GM12873 (cell line): ENCODE results near the gene CEP295NL.

ENCODE experiments used
- TF ChIP-seq, protein P1 (sequence below): IDR thresholded peaks from 2 replicates; pipeline ENCODE4 v1.5.1; 2012; ENCODE audit warnings: low read depth, mild to moderate bottlenecking, moderate library complexity, low read length, control low read depth; ENCODE audit not compliant: insufficient read depth; ENCODE audit errors: missing control alignments

Gene CEP295NL

DNA sequence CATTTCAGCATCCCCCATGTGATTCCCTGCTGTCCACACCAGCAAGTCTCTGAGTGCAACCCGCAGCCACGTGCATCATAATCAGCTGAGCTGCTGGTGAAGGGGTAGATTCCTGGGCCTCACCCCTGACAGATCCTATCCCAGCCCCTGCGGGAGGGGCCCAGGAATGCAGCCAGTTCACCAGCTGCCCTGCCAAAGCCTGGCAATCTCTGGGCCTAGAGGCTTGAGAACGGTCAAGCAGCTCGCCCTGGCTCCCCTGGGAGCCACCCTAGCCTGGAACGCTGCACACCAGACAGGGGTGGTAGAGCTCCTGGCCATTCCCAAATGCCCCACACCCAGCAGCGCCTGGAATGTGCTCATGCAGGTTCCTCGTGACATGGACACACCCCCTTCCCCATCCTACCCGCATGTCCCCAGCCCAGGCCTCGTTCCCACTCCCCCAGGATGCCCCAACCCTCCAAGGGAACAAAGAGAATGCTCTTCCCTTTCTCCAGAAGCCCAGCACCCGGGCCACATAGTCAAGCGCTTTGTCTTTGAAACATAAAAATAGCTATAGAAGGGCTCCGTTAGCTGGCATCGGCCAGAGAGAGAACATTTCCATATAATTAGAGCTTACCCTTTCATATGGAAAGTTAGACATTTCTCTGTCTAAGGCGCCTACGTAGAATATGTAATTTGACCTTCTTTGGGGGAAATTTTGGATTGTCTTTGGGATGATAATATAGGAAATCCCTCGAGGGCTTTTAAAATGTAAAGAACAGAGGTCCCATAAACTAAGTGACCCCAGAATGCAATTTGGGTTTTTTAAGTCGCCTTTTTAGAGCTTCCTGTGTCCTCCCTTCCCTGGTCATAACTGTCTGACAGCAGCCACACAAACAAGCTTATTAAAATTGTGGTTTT is 3.4 kb downstream of the CEP295NL start:
- TF ChIP-seq, protein P1, sequence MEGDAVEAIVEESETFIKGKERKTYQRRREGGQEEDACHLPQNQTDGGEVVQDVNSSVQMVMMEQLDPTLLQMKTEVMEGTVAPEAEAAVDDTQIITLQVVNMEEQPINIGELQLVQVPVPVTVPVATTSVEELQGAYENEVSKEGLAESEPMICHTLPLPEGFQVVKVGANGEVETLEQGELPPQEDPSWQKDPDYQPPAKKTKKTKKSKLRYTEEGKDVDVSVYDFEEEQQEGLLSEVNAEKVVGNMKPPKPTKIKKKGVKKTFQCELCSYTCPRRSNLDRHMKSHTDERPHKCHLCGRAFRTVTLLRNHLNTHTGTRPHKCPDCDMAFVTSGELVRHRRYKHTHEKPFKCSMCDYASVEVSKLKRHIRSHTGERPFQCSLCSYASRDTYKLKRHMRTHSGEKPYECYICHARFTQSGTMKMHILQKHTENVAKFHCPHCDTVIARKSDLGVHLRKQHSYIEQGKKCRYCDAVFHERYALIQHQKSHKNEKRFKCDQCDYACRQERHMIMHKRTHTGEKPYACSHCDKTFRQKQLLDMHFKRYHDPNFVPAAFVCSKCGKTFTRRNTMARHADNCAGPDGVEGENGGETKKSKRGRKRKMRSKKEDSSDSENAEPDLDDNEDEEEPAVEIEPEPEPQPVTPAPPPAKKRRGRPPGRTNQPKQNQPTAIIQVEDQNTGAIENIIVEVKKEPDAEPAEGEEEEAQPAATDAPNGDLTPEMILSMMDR: no peak

DNA sequence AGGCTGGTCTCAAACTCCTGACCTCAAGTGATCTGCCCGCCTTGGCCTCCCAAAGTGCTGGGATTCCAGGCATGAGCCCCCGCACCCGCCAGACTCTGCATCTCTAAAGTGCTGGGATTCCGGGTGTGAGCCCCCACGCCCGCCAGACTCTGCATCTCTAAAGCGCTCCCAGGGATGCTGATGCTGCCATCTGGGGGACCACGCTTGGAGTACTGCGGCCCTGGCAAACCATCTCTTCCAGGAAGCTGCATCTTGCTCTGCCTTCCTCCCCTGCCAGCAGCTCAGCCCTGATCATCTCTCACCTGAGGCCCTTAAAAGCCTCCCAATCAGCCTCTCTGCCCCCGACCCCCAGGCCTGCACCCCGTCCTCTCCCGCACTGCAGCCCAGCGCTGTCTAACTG is 4.1 kb downstream of the CEP295NL start:
- TF ChIP-seq, protein P1: no peak

DNA sequence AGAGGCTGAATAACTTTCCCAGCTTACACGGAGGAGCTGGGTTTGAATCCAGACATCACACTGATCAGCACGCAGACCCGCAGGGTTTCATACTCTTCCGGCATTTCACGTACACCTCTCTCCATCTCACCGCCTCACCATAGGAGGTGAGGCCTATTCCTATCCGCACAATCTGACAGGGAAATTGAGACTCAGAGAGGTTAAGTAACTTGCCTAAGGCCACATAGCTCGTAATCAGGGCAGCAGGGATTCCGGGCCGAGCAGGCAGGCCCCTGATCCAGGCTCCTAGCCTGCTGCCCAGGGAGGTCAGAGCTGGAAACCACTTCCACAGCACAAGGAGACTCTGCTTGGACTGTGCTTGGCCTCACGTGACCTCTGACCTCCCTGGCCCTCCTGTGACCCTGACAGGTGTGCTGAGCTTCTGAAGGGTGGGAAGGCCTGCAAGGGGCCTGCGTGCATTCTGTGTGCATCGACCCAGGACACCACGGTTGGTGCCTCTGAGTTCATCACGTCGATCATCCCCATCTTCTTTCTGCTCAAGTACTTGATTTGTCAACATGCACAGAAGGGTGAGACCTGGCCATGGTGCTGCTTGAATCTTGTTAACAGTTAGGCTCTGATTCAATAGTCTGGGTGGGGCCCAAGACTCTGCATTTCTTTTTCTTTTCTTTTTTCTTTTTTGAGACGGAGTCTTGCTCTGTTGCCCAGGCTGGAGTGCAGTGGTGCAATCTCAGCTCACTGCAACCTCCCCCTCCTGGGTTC is 4.7 kb downstream of the CEP295NL start:
- TF ChIP-seq, protein P1: no peak

DNA sequence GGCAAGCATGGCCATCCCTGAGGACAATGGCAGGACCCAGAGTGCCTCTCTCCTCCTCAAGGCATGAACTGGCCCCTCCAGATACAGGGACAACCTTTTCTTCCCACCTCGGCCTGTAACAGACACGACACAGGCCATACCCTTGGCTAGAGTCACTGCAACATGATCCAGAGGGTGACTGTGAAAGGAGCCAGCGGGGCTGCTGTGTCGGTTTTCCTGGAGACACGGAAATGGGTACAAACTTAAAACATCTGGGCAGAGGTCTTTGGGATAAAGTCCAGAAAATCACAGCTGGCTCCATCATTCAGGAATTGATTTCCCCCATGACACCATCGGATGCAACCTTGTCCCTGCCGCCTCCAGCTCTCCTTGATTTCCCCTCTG is 5.3 kb downstream of the CEP295NL start:
- TF ChIP-seq, protein P1: no peak

DNA sequence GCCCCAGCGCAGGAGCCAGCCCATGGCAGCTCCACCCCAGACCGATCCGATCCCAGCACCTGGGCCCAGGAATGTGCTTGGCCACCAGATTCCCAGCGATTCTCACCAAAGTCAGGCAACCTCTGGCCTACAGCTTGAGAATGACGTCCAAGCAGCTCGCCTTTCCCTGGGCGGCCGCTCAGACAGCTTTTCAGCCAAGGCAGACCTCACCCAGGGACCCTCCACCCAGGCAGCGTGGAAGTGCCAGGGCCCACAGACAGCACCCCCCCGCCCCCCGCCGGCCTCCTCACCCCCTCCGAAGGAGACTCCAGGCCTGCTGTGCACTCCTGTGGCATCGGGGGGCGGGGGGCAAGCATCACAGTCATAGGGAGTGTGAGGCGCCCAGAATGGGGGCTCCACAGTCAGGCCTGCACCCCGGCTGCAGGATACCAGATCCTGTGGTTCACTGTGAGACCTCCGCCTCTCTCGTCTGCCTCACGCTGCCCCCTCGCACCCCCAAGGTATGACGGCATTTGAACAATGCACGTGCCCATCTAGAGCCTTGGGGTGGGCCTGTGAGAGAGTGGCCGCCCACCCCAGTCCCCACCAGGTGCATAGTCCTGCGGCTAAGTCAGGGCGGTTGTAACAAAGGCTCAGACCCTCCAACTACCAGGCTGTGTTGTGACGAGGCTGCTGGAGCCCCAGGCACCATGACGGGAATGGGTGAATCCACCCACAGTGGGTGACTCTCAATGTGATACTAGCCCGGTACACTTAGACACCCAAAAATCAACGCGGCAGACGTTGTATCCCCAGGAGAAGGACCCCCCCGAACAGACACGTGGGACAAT is 6.0 kb downstream of the CEP295NL start:
- TF ChIP-seq, protein P1: no peak

DNA sequence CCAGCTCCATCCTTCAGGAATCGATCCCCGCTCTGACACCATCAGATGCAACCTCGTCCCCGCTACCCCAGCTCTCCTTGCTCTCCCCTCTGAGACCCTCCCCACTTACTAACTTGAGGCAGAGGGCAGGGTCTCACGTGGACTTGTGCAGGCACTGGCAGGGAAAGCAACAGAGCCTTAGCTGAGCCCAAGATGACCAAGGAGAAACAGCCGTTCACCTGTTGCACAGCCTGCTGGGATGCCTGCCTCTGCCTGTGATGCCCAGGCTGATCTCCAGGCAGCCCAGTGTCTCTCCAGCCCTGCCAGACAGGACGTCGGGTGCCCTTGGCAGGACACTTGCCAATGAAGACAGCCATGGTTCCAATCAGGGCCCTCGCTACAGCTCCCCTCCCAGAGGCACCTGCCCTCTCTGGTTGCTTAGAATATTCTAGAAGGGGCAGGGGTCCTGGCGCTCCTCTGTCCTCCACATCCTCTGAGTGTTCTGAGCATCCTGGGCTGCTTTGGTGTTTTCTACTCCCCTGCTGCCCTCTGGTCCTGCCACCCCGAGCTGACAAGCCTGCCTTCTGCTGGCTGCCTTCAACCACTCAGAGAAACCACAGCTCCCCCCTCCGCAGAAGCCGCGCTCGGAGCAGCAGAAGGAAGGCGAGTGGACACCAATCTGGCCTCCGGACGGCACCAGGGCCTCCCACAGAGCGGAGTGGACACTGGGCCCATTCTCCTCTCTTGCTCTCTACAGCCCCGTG is 6.7 kb downstream of the CEP295NL start:
- TF ChIP-seq, protein P1: no peak
